ENCODE data around the gene CCNF.

GRCh38 chr16:2456551-2457153 is 27.4 kb downstream of the CCNF start:
- TF ChIP-seq POLR2A (IDR thresholded peaks at IDR 0.05; ENCODE audit: borderline replicate concordance, extremely low read depth, insufficient read depth, insufficient read length): no peak
- TF ChIP-seq SIN3A (IDR thresholded peaks at IDR 0.05; ENCODE audit: low read depth): no peak
- no peak for TF ChIP-seq CTCF (IDR thresholded peaks at IDR 0.05 in 2 of 3, conservative IDR thresholded peaks at IDR 0.05 in 1 of 3; ENCODE audit: borderline replicate concordance in 1 of 3, insufficient read depth in 1 of 3, low read depth in 2 of 3, low read length in 2 of 3)
- TF ChIP-seq EZH2 (IDR thresholded peaks at IDR 0.05): no peak
- TF ChIP-seq ELF1 (IDR thresholded peaks at IDR 0.05; ENCODE audit: borderline replicate concordance, low read depth): no peak
- TF ChIP-seq YY1 (IDR thresholded peaks at IDR 0.05; ENCODE audit: extremely low read depth, insufficient replicate concordance, low read depth, low read length): no peak
- TF ChIP-seq ATF3 (IDR thresholded peaks at IDR 0.05): no peak
